CD4-positive, alpha-beta T cell treated with Interleukin-15 for 4 hours (primary cell): ENCODE data around the gene ST8SIA6.
"Not testable (repeated sequence)": the region's sequence is repeated elsewhere in the genome, so short reads cannot be mapped to it uniquely, and the experiment has no call there.

ENCODE experiments used
- DNase-seq: peaks from one replicate; pipeline ENCODE4 v3.0.0-alpha.2; 2020; ENCODE audit warnings: low spot score

Gene ST8SIA6, protein sequence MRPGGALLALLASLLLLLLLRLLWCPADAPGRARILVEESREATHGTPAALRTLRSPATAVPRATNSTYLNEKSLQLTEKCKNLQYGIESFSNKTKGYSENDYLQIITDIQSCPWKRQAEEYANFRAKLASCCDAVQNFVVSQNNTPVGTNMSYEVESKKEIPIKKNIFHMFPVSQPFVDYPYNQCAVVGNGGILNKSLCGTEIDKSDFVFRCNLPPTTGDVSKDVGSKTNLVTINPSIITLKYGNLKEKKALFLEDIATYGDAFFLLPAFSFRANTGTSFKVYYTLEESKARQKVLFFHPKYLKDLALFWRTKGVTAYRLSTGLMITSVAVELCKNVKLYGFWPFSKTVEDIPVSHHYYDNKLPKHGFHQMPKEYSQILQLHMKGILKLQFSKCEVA

GRCh38 chr10:17454161-17455014 is at the start of gene ST8SIA6:
ST8SIA6 (minus strand) TSS chr10:17454595; CDS start chr10:17454255, 340 bp downstream.
- peak; percentile 50 for DNase-seq

DNA sequence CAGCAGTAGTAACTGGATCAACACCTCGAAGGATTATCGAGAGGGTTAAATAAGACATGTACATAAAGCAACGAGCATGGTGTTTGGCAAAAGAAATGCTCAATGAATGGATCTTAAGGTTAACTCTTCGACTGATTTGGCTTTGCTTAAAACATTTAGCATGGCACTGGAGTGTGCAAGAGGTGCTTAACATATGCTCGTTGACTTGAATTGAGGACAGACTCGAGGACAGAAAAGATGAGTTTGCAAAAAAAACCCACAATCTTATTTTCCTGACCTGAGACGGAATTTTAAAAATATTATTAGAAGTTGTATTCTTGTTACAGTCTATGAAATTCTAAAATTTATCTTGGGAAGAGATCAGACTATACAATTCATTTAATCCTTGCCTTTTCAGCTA is 49.4 kb upstream of the ST8SIA6 start:
- no peak for DNase-seq

GRCh38 chr10:17502814-17503213 is 48.4 kb upstream of the ST8SIA6 start:
- no peak for DNase-seq

- DNase-seq, result not testable (repeated sequence)
Observed at GRCh38 chr10:17499014-17499413, 44.6 kb upstream of the ST8SIA6 start.

GRCh38 chr10:17497446-17498030 is 43.1 kb upstream of the ST8SIA6 start:
- DNase-seq, result no peak

- DNase-seq, result no peak
Observed at GRCh38 chr10:17494626-17495260, 40.3 kb upstream of the ST8SIA6 start.

DNA sequence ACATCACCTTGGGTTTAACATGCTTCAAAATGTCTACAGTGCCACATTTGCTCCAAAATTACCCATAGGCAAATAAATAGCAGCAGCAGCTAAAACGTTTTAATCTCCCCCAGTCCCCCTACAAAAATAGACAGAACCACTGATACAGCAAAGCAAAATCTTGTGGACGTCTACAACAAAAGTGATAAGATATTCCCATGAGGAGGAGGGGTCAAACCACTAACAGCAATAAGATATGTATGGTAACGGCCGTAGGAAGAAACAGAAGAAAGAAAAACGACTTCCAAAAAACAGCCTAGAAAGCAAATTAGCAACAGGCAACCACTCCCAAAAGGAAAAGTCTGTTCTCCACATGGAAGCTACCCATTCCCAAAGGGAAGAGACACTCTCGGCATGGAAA is 34.5 kb upstream of the ST8SIA6 start:
- no peak for DNase-seq

DNA sequence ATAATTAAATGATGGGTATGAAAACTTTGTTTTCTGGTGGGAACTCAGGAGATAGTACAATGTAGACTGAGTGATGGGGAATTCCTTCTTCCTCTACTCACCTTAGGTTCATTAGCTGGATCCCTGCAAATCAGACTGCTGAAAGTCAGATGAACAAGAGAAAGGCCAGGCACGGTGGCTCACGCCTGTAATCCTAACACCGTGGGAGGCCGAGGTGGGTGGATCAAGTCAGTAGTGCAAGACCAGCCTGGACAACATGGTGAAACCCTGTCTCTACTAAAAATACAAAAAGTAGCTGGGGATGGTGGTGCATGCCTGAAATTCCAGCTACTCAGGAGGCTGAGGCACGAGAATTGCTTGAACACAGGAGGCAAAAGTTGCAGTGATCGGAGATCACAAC is 28.7 kb upstream of the ST8SIA6 start:
- DNase-seq, result no peak

DNA sequence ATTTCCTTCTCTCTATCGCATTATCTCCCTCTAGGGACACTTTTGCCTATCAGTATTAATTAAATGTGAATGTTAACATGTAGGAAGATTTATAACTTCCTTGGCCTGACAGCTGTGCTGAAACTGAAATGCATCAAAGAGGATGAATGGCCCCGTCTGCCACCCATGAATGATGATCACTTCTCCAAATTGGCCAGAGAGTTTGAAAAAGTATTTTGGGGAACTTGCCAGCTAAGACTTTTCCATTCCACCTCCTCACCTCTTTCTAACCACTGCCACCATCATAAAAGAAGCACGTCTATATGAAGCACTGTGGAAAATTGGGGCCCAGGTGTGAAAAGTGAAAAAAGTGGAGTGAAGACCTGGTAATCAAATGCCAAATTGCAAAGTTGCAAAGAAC is 25.4 kb upstream of the ST8SIA6 start:
- no peak for DNase-seq

DNA sequence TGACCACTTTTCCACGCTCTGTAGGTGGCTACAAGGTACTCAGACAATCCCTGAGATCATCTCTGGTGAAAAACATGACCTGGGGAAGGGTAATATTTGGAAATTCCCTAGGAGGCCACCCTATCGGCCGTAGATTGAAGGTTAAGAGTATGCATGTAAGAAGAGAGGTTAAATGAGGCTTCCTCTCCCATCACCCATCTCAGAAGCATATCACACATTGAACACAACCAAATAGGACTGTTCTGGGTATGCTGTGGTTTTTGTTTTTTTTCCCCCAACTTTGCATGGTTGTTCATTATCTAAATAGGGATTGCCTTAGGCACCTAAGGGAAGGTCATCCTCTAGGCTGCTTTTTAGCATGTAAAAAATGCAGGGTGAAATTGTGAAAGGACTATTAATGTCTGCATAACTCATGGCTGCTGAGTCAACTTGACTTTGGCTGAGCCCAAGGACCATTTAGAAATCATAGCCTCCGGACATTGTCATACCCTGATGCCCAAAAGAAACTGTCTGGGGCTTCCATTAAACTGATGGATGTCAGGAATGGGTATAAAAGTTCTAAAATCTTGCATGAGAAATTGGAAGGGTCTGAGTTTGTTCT is 24.7 kb upstream of the ST8SIA6 start:
- no peak for DNase-seq

DNA sequence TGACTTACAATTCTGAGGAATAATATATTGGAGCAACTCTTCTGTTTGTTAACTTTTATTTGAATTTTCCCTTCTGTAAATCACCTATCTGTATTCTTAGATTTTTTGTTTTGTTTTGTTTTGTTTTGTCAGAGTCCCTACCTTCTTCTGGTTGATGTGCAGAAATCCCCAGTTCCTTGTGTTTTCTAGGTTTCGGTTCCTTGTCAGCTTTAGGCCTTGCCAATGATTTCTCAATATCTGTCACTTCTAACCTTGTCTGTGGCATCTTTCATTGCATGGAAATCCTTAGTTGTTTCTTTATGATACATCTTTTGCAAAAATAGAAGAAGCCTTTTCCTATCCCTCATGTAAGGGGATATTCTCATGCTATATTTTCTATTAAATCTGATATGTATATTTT is 21.7 kb upstream of the ST8SIA6 start:
- DNase-seq, result no peak

- DNase-seq, result no peak
Observed at GRCh38 chr10:17475661-17476060, 21.3 kb upstream of the ST8SIA6 start.

GRCh38 chr10:17474595-17475323 is 20.4 kb upstream of the ST8SIA6 start:
- no peak for DNase-seq

DNA sequence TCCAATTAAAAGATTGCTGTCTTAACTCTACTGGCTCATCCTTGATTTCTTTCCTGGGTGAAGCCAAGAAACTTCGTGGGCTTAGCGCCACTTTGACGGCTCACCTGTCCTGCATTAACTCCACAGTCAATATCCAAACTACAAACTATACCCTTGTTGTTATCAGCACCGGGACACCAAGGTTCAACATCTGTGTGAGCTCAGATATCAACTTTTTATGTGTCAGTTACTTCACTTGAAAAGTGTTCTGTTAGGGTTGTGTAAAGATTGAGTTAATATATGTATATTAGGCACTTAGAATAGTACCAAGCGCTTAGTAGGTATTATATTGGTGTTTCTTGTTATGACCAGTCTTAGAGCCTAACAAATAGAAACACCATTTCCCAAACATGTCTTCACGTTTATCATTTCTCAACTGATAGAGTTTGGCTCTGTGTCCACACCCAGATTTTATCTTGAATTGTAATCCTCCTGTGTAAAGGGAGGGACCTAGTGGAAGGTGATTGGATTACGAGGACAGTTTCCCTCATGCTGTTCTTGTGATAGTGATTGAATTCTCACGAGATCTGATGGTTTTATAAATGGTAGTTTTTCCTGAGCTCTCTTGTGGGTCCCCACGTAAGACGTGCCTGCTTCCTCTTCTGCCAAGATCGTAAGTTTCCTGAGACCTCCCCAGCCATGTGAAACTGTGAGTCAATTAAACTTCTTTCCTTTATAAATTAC is 19.0 kb upstream of the ST8SIA6 start:
- DNase-seq, result no peak

DNA sequence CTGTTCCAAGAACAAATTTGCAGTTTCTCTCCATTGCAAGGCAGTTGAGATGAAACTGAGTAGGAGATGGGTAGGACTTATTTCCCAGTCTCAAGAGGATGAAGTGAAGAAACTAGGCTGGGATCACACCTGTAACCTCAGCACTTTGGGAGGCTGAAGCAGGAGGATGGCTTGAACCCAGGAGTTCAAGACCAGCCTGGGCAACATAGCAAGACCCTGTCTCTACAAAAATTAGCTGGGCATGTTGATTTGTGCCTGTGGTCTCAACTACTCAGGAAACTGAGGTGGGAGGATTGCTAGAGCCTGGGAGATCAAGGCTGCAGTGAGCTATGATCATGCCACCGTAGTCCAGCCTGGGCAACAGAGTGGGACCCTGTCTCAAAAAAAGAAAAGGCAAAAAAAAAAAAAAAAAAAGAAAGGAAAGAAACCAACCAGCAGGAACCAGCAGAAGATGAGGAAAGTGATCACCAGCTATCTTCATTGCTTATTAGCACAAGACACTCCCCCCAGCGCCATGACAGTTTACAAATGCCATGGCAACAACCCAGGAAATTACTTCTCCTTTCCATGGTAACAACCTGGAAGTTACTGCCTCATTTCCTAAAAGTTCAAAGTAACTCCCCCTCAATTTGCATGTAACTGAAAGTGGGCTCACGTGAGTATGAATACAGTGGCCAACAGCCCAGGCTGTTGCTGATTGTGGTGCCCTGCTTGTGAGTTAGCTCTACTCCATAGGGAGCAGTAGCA is 18.3 kb upstream of the ST8SIA6 start:
- DNase-seq, result no peak

DNA sequence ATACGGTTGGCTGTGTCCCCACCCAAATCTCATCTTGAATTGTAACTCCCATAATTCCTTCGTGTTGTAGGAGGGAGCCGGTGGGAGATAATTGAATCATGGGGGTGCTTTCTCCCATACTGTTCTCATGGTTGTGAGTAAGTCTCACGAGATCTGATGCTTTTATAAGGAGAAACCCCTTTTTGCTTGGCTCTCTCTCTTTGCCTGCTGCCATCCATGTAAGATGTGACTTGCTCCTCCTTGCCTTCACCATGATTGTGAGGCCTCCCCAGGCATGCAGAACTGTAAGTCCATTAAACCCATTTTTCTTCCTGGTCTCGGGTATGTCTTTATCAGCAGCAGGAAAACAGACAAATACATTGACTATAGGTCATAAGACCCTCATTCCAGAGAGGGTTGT is 15.9 kb upstream of the ST8SIA6 start:
- no peak for DNase-seq

DNA sequence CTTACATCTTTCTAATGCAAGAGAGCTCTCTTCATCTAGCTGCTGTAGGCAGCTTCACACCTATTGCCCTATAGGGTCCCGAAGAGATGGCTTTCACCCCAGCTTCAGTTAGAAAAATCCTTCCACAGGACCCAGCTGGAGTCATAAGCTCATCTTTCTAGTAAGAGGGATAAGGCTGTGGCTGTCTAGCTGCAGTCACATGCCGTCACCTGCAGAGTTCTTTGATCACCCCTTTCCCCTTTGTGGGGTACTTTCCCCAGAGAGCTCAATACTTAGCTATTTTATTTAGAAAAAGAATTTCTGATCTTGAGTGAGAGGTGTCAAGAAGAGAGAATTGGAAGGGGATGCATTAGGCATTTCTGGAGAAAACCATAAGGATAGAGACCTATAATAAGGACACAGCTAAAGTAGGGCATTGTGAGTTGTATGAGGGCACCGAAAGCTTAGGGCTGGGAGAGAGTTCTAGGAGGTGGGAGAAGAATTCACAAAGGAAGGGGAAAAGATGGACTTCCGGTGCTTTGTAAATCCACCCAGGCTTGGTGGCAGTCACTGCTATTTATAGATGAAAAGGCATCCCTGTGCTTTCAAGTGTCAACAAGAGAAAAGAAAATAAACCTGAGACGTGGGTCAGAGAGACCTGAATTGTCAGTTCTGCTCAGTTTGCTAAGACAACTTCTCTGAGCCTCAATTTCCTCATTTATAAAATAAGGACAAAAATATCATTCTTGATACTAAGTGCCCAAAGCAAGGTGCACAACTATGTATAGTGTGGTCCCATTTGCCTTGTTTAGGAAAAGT is 11.1 kb upstream of the ST8SIA6 start:
- DNase-seq, result no peak

DNA sequence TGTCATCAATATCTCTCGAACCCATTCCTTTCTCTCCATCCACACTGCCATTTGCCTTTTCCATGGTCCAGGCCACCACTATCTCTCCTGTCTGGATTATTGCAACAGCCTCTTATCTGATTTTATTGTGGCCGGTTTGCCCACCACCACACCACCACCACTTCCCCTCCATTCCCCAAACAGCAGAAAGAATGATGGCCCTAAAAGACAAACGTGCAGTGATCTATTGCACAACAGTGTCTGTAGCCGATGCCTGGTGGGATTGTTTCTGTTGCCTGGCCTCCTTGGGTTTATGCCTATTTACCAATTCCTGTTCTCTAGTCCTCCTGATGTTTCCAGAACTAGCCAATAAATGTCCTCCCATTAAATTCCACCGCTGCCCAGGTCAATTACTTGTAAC is 10.2 kb upstream of the ST8SIA6 start:
- DNase-seq, result no peak

DNA sequence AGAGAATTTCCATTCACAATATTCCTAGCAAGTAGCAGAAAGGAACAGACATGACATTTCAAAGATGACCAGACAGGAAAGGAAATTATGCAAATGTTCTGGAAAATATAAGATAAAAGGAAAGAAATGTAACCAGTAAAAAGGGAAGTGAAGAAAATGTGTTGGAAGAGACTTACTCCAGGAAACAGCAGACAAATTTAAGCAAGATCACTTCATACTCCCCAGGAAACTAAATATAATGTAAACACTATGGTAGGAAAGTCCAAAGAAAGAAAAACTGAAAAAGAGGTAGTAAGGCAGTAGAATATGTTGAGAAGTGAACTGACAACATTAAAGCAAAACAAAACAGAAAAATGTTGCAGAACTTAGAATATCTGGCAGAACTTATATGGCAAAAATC is 6.4 kb upstream of the ST8SIA6 start:
- no peak for DNase-seq
